Erythroblast (primary cell): Measurements from ENCODE around the gene MN1.

Experiments used
- GATA1 ChIP-seq: IDR thresholded peaks from 2 replicates; pipeline ENCODE4 v1.6.1; 2011; ENCODE audit warnings: low read depth, mild to moderate bottlenecking, control low read depth, low read length, moderate library complexity
- POLR2A ChIP-seq: IDR thresholded peaks from 2 replicates; pipeline ENCODE4 v1.6.1; 2011; ENCODE audit warnings: mild to moderate bottlenecking, low read length

DNA sequence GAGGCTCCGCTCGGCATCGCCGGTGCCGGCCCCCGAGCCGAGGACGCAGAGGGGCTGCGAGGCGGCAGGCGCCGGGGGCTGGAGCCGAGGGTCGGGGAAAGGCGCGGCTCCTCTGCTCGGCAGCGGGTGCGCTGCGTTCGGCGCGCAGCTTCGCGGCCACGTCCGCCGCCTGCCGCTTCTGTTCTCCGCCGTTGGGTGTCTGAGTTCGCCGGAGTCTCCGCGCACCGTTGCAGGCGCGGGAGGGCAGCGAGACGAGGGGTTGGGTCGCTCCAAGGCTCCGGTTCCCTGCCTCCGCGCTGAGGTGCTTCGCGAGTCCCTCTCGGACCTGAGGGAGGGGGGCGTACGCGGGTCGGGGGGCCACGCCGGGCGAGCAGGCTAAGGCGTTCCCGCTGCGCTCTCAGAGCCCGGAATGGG is 347 bp downstream of the MN1 start:
- TF ChIP-seq POLR2A (no peak), GATA1 (no peak)
